Thyroid gland (tissue), 4 donors: ENCODE results near the gene LMNB1. TPM values are rescaled to one million over a fixed set of nuclear protein-coding genes. Genes with fewer than 3 reads are reported as not detected.

ENCODE experiments used
- DNase-seq, 2 donors: peaks; one replicate each; pipeline ENCODE4 v3.0.0-alpha.2; 2019
- H3K27ac ChIP-seq, 3 donors: fragments of 200-600 bp; sonication (generic); 1 replicate in 2 of 3; 2 replicates in 1 of 3; pipeline ENCODE4 v1.5.1; 2016 to 2019; ENCODE audit warnings: mild to moderate bottlenecking in 1 of 3, moderate library complexity in 1 of 3
- H3K27me3 ChIP-seq: fragments of 200-600 bp; sonication (generic); one replicate; pipeline ENCODE4 v1.5.1; 2019
- H3K36me3 ChIP-seq, 2 donors: fragments of 200-600 bp; sonication (generic); one replicate each; pipeline ENCODE4 v1.5.1; 2016 to 2019
- H3K4me1 ChIP-seq, 2 donors: fragments of 200-600 bp; sonication (generic); one replicate each; pipeline ENCODE4 v1.5.1; 2017 to 2019
- H3K4me3 ChIP-seq, 3 donors: fragments of 200-600 bp; sonication (generic); replicated peaks in 1 of 3; 1 replicate in 2 of 3; 2 replicates in 1 of 3; pipeline ENCODE4 v1.5.1; 2016; ENCODE audit warnings: mild to moderate bottlenecking in 1 of 3
- H3K9me3 ChIP-seq: fragments of 200-600 bp; sonication (generic); one replicate; pipeline ENCODE4 v1.5.1; 2017
- POLR2A ChIP-seq, 2 donors: fragments of 450-650 bp; IDR thresholded peaks; one replicate each; pipeline ENCODE4 v1.6.1; 2017; ENCODE audit warnings: antibody characterized with exemption in 2 of 2, mild to moderate bottlenecking in 2 of 2, moderate library complexity in 1 of 2
- WGBS, 2 donors: methylation state at CpG; one replicate each; pipeline ENCODE4 v1.1.5; 2017; 5-methylcytosine and 5-hydroxymethylcytosine counted together
- intact Hi-C: fragments of 100-400 bp; cut with DNase I; formaldehyde crosslinking; loops from one replicate; pipeline ENCODE4 v1.15.1; 2023
- total RNA-seq, 4 donors: library from RNA; depleted of rRNA; stranded (reverse); fragments of >200 nt; gene quantifications; one replicate each; pipeline ENCODE4 v1.2.3, GENCODE V29; 2016
- TF ChIP-seq, protein P1 (sequence below), 6 experiments: fragments of 200-600 bp in 3 of 6; fragments of 450-650 bp in 3 of 6; sonication (generic) in 3 of 6; IDR thresholded peaks; one replicate each; pipeline ENCODE4 v1.5.1; 2016 to 2019; ENCODE audit warnings: antibody characterized with exemption in 6 of 6, mild to moderate bottlenecking in 2 of 6, inconsistent platforms in 1 of 6, moderate library complexity in 1 of 6

Gene LMNB1
- total RNA-seq, 4 donors from 2014 or later = 3.9 to 18.4 (median 6.5) TPM

DNA sequence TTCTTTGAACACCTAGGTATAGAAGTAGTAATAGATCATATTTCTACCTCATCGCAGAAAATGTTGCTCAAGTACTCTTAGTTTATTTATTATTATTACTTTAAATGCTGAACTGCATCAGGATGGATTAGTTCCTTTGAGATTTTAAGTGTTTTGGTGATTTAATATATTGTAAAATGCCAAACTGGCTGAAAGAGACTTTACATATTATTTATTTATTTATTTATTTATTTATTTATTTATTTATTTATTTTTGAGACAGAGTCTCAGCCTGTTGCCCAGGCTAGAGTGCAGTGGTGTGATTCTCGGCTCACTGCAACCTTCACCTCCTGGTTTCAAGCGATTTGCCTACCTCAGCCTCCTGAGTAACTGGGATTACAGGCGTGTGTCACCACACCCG, 42.3 kb downstream of the LMNB1 start:
- intact Hi-C loops = no loop called here

DNA sequence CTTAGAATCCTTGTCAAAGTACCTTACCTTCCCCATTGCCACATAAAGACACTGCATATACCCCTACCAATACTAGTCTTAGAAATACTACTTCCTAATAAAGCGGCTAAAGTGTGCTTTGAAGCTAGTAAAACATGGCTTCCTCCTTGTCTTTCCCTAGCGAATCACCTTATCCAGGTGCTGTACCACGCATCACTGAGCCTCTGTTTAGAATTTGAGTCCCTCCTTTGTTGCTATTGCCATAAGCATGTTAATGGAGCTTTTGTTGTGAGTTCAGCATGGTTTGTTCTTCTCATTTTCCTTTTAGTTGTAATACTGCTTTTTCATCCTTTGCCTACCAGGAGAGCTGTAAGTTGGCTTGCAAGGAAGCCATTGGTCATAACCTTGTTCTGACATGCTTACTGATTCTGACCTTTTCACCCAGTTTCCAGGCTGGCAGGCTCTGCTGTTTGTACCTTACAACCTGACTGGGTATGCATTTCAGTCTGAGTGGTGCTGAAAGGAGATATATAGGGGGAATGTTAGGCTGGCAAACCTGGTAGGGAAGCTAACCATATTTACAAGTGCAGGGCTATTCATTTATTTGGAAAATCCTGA, 49.8 kb downstream of the LMNB1 start:
- WGBS, 2 donors = 46 to 60% methylated on average over 3 of the region's 3 CpGs
- no peak for DNase-seq
- TF ChIP-seq, protein P1, sequence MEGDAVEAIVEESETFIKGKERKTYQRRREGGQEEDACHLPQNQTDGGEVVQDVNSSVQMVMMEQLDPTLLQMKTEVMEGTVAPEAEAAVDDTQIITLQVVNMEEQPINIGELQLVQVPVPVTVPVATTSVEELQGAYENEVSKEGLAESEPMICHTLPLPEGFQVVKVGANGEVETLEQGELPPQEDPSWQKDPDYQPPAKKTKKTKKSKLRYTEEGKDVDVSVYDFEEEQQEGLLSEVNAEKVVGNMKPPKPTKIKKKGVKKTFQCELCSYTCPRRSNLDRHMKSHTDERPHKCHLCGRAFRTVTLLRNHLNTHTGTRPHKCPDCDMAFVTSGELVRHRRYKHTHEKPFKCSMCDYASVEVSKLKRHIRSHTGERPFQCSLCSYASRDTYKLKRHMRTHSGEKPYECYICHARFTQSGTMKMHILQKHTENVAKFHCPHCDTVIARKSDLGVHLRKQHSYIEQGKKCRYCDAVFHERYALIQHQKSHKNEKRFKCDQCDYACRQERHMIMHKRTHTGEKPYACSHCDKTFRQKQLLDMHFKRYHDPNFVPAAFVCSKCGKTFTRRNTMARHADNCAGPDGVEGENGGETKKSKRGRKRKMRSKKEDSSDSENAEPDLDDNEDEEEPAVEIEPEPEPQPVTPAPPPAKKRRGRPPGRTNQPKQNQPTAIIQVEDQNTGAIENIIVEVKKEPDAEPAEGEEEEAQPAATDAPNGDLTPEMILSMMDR (IDR thresholded peaks at IDR 0.05) = no peak
- TF ChIP-seq POLR2A (IDR thresholded peaks at IDR 0.05) = no peak
- no peak overlapping the region for H3K4me3 ChIP-seq
- intact Hi-C loops = no loop called here
- H3K27me3 ChIP-seq = no peaks in the 10 kb centered on the region
- H3K9me3 ChIP-seq = no peaks in the 10 kb centered on the region
- H3K4me1 ChIP-seq = peaks cover 3 to 8% of the 10 kb centered on the region in 2 donors
- H3K27ac ChIP-seq = peak overlapping the region in 1 of 3 donors; percentile 45
- H3K36me3 ChIP-seq = no peaks in the 10 kb centered on the region

More for the DNA sequence above, 42.3 kb downstream of the LMNB1 start:
- DNase-seq = no peak
- WGBS, 2 donors = 99% methylated on average over 5 of the region's 5 CpGs
- TF ChIP-seq POLR2A (IDR thresholded peaks at IDR 0.05) = no peak
- TF ChIP-seq, protein P1 (IDR thresholded peaks at IDR 0.05) = no peak
- no peaks in the 10 kb centered on the region for H3K9me3 ChIP-seq
- H3K36me3 ChIP-seq = no peaks in the 10 kb centered on the region
- no peaks in the 10 kb centered on the region for H3K4me1 ChIP-seq
- H3K27me3 ChIP-seq = no peaks in the 10 kb centered on the region
- H3K27ac ChIP-seq = no peak overlapping the region
- H3K4me3 ChIP-seq = no peak overlapping the region

DNA sequence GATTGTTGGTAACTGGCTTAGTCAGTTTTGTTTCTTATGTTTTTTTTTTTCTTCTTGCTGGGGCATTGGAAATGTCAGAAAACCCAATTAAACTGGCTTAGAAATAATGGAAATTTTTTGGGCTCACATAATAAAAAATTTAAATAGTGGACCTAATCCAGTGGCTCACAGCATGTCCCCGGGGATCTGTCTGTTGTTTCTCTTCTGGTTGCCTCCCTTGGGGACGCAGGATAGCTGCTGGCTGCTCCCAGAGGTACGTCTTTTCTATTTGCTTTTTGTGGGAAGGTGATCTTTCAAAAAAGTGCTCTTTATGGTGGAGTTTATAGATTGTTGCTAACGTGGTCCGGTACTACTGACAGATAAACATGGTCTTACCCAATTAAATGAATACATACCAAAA, 52.2 kb downstream of the LMNB1 start:
- TF ChIP-seq, protein P1 (IDR thresholded peaks at IDR 0.05) = no peak
- TF ChIP-seq POLR2A (IDR thresholded peaks at IDR 0.05) = no peak
- 95 to 98% methylated on average over 5 of the region's 5 CpGs for WGBS, 2 donors

DNA sequence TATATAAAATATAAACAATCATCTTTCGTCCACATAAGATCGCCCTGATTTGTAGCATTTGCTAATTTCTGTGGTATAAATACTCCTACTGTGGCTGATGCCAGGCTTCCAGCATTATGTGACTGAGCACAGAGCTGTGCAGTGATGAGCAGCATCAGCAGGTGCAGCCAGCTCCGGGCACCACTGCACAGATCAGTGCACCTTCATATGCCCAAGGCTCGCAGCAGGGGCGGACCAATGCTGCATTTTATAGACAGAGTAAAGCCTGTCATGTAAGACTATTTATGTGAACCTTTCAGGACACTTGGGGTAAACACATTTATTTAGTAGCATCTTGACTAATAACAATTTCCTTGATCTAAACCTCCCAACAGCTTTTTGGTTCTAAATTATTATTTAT, 53.1 kb downstream of the LMNB1 start:
- no peak for DNase-seq
- TF ChIP-seq, protein P1 (IDR thresholded peaks at IDR 0.05) = no peak
- no peak for TF ChIP-seq POLR2A (IDR thresholded peaks at IDR 0.05)
- 80 to 94% methylated on average over 5 of the region's 5 CpGs for WGBS, 2 donors
- no peak overlapping the region for H3K27ac ChIP-seq
- peaks cover 3 to 18% of the 10 kb centered on the region in 2 donors for H3K4me1 ChIP-seq
- no peak overlapping the region for H3K4me3 ChIP-seq
- H3K27me3 ChIP-seq = no peaks in the 10 kb centered on the region
- intact Hi-C loops = no loop called here
- no peaks in the 10 kb centered on the region for H3K36me3 ChIP-seq
- no peaks in the 10 kb centered on the region for H3K9me3 ChIP-seq

More for the DNA sequence above, 52.2 kb downstream of the LMNB1 start:
- H3K4me1 ChIP-seq = peaks cover 3 to 18% of the 10 kb centered on the region in 2 donors
- no peaks in the 10 kb centered on the region for H3K27me3 ChIP-seq
- no peak overlapping the region for H3K27ac ChIP-seq
- DNase-seq = no peak
- H3K36me3 ChIP-seq = no peaks in the 10 kb centered on the region
- H3K9me3 ChIP-seq = no peaks in the 10 kb centered on the region
- H3K4me3 ChIP-seq = no peak overlapping the region
- intact Hi-C loops = no loop called here

DNA sequence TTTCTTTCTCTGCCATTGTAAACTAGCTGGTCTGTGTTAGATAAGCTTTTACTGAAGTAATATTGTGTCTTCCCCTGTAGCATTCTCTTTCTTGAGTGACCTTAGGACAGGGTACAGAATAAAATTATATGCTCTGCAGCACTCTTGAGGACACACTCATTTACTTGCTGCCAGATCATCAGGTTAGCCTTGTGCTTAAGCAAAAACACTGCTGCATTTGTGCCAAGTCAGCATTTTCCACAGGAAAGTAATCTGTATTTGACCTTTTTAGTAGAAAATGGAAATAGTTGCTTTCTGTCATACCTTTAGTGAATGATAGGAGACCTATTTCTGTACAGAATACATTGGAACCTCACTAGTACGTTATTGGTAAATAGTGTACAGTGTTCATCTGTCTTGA, 54.2 kb downstream of the LMNB1 start:
- H3K27me3 ChIP-seq = no peaks in the 10 kb centered on the region
- WGBS, 2 donors = 43 to 66% methylated on average over 1 of the region's 1 CpG
- peaks cover 3 to 18% of the 10 kb centered on the region in 2 donors for H3K4me1 ChIP-seq
- intact Hi-C loops = no loop called here
- H3K4me3 ChIP-seq = no peak overlapping the region
- peak; percentile 38 to 44 for DNase-seq
- no peaks in the 10 kb centered on the region for H3K36me3 ChIP-seq
- TF ChIP-seq POLR2A (IDR thresholded peaks at IDR 0.05) = no peak
- TF ChIP-seq, protein P1 (IDR thresholded peaks at IDR 0.05) = no peak
- H3K9me3 ChIP-seq = no peaks in the 10 kb centered on the region
- peak overlapping the region in 1 of 3 donors; percentile 40 for H3K27ac ChIP-seq
